GM19043 (cell line): ENCODE data around the gene CD320.
"Not testable (repeated sequence)": the region's sequence is repeated elsewhere in the genome, so short reads cannot be mapped to it uniquely, and the experiment has no call there.

ENCODE experiments used
- ATAC-seq: cut with Tn5 transposase; IDR thresholded peaks from one replicate; pipeline ENCODE4 v1.9.1; 2021; ENCODE audit warnings: low read depth; ENCODE audit not compliant: unreplicated experiment

CD320 gene

GRCh38 chr19:8310342-8311055, 2.3 kb upstream of the CD320 start:
- no peak for ATAC-seq

GRCh38 chr19:8308891-8309291, 733 bp upstream of the CD320 start:
- no peak for ATAC-seq

DNA sequence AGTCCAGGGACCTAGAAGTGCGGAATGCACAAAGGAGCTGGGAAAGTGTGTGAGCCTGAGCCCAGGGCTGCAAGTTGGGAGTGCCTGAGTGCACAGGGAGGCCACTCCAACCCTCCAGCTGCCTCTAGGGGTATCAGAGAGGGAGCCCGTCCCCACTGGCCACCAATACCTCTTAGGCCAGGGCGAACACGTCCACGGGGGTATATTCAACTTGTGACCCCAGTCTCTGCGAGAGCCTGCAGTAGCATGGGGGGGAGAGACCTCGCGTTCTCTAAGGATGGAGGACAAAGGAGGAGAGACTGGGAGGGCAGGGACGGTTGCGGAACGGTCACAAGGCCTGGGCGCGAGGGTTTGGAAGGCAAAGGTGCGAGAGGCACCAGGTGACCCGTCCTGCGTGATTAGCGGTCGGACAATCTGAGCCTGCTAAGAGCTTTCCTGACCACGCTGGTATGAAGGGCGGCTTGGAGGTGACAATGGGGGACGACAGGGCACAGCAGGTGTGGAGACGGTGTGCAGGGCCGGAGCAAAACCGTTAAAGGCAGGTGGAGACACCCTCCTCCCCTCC, 676 bp downstream of the CD320 start:
- ATAC-seq = no peak

DNA sequence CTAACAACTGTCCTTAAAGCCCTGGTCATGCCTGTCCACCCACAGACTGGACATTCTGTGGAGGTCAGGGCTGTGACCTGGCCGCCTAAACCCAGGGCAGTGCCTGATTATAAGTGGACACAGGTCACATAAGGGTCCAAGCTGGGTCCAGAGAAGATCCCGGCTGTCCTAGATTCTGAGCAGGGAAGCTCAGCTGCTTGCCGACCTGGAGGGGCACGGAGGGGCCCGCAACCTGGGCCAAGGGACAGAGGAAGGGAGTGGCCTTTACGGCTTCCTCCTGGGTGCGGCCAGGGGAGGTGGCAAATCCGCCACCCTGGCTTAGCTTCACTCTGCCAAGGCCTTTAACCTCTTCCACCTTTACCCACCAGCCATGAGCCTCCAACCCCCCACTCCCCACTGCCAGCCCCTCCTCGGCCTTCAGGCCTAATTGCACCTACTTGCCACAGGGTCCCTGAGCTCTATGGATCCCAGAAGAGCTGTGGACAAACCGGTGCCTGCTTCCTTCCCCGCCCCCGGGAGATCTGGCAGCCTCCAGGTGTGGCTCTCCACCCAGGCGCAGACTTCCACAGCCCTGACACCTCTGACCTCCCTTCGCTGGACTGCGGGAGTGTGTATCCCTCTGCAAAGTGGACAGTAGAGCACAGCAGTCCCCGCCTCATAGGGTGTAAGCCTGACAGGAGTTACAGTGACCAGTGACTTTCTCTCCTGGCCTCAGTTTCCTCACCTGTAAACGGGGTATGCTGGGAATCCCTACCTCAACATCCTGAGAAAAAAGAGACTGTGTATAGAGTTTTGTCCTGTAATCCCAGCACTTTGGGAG, 1.7 kb downstream of the CD320 start:
- ATAC-seq = no peak

GRCh38 chr19:8305798-8306197, 2.4 kb downstream of the CD320 start:
- no peak for ATAC-seq

GRCh38 chr19:8304841-8305621, 3.1 kb downstream of the CD320 start:
- ATAC-seq = no peak

DNA sequence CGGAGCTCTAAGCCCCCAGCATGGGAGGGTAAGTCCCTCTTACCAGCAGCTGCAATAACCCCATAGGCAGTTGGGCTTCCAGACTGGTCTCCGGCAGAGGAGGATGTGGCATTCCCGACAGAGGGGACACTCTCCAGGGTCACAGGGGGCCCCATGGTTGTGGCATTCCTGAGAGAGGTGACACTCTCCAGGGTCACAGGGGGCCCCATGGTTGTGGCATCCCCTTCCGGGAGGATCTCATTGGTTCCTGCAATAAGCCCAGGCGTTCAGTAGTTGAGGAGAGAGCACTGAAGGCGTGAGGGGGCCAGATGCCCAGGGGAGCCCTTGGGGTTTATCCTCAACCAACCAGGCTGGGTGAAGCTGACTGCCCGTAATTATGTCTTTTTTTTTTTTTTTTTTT, 5.4 kb downstream of the CD320 start:
- no peak for ATAC-seq

DNA sequence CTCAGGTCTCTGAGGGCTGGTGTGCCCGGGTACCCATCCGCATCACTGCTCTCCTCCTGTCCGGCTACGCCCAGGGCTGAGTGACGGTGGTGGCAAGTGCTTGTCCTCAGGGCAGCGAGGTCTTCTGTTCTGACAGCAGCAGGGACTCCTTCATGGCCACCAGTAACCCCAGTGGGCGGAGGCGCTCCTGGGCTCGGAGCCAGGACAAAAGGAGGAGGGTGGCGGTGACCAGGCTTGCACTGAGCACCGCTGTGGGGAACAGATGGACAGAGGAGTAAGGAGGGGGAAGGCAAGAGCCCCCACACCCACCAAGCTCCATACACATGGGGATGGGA, 5.8 kb downstream of the CD320 start:
- ATAC-seq = no peak

- ATAC-seq = not testable (repeated sequence)
Measured at GRCh38 chr19:8291337-8291736, 16.8 kb downstream of the CD320 start.

DNA sequence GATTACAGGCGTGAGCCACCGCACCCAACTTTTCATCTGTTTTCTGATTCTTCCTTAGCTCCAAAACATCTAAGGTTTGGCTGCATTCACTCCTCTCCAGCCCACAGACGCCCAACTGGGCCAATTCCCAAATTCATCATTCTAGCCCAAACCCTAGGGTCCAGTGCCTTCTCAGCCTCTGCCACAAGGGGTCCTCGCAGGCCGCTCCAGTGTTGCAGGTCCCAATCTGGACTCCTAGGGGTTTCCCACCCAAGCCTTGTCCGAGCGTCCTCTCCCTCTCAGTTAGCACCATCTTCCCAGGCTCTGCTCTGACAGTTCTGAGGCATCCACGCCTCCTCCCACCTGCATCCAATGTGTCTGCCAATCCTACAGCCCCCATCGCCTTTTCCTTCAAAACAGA, 31.6 kb downstream of the CD320 start:
- ATAC-seq = not testable (repeated sequence)

- no peak for ATAC-seq
Measured at GRCh38 chr19:8269724-8270123, 38.4 kb downstream of the CD320 start.

GRCh38 chr19:8265872-8266271, 42.3 kb downstream of the CD320 start:
- ATAC-seq = no peak

DNA sequence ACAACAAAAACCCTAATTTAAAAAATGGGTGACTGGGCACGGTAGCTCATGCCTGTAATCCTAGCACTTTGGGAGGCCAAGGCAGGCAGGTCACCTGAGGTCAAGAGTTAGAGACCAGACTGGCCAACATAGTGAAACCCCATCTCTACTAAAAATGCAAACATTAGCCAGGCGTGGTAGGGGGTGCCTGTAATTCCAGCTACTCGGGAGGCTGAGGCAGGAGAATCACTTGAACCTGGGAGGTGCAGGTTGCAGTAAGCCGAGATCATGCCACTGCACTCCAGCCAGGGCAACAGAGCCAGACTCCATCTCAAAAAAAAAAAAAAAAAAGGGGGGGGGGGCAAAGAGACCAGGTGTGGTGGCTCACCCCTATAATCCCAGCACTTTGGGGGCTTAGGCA, 43.9 kb downstream of the CD320 start:
- not testable (repeated sequence) for ATAC-seq

- no peak for ATAC-seq
Measured at GRCh38 chr19:8262431-8262830, 45.7 kb downstream of the CD320 start.

- no peak for ATAC-seq
Measured at GRCh38 chr19:8261881-8262280, 46.3 kb downstream of the CD320 start.

DNA sequence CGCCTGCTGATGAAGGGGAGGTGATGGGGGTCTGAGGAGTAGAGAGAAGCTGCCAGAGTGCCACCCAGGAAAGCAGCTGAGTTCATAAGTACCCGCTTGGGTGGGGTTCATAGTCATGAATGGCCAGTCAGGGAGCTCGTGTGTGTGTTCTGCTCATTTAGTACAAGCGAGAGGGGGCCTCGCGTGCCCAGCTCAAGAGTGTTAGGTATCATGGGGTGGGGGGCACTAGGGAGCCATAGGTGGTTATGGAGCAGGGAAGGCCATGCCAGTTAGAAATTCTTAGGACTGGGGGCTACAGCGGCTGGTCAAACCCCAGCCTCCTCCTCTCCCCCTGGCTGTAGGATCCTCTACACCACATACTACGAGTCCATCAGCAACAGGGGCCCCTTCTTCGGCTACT, 46.8 kb downstream of the CD320 start:
- ATAC-seq = no peak

DNA sequence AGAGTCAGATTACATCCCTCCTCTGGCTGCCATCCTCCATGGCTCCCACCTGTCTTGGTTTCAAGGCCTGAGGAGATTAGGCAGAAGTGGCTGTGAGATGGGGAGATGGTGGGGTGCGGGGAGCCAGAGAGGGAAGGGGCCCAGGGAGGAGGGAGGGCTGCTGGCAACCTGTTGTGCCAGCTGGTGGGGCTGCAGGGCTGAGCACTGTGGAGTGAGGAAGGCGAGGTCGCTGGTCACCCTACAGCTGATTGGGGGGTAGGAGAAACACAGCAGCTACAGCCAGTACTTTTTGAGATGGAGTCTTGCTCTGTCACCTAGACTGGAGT, 48.3 kb downstream of the CD320 start:
- no peak for ATAC-seq

DNA sequence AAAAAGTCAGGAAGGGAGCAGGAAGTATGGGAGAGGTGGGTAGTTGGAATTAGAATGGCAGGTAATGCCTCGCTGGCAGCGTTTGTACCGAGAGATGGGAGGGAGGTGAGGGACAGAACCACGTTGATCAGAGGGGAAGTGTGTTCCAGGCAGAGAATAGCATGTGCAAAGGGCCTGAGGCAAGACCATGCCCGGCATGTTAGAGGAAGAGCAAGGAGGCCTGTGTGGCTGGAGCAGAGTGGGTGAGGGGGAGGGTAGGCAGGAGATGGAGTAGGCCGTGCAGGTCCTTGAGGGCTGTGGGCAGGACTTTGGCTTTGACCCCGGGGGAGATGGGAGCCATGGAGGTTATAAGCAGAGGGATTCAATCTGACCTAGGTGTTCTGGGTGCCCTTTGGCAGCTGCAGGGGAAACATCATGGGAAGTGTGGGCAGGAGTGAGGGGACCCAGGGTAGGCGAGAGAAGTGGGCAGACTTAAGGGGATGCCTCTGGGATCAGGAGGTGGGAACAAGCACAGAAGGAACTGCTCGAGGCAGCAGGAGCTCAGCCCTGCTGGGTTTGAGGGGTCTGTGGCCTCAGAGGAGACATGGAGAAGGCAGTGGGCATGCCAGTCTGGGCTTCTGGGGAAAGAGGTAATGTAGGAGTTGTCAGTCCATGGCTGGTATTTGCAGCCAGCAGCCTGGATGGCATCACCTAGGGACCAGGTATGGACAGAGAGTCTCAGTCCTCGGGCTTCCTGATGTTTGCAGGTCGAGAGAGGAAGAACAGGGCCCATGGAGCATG, 48.8 kb downstream of the CD320 start:
- no peak for ATAC-seq

DNA sequence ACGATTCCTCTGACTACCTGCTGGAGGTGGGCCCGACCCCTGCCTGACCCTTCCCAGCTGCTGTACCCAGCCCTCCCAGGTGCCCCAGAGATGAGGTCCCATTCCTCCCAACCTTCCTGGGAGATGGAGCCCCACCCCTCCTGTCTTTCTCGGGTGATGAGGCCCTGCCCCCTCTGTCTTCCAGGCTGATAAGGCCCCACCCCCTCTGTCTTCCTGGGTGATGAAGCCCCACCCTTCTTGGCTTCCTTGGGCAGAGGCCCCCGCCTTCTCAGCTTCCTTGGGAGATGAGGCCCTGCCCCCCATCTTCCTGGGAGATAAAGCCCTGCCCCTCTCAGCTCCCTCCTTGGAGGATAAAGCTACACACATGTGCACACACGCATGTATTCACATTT, 51.1 kb downstream of the CD320 start:
- no peak for ATAC-seq

DNA sequence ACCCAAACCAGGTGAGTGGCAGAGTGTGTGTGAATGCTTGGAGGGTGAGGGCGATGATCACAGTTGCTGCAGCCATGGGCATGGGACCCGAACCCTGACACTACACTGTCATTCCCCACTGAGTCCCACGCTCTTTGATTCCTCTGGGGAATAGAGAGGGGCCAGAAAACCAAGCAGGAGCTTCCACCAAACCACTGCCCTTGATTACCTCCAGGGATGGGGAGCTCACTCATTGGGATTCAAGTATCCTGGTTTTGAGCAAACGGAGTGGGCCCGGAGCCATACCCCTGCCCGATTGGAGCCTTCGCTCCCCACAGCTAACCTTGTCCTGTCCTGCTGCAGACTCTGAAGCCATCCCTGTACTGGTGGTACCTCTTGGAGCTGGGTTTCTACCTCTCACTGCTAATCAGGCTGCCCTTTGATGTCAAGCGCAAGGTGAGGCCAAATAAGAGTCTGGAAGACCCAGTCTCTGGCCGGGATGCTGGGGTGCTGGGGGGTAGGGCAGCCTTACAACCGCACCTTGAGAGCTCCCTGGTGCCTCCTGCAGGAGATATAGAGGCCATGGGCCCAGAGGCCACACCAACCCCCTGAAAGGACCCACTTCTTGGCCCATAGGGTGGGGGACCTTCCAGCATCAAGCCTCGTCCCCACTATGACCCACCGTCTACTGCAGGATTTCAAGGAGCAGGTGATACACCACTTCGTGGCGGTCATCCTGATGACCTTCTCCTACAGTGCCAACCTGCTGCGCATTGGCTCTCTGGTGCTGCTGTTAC, 51.7 kb downstream of the CD320 start:
- ATAC-seq = no peak
